Keratinocyte (primary cell): ENCODE measurements around the gene LMTK2. TPM values are rescaled to one million over a fixed set of nuclear protein-coding genes. Genes with fewer than 3 reads are reported as not detected.

Experiments
- DNase-seq: peaks from one replicate; pipeline ENCODE4 v3.0.0-alpha.2; 2011; ENCODE audit warnings: low read depth, missing footprints, low spot score
- FAIRE-seq: peaks from 2 replicates; lab custom pipeline; 2011; peaks lifted over from hg19 to GRCh38; lab: Jason Lieb, UNC
- H2AFZ ChIP-seq: 2 replicates; pipeline ENCODE4 v1.6.0; 2012; ENCODE audit warnings: low read length, control low read depth, inconsistent platforms; ENCODE audit not compliant: control insufficient read depth
- H3K27ac ChIP-seq: 2 replicates; pipeline ENCODE4 v1.5.1; 2011; ENCODE audit warnings: low read length; ENCODE audit not compliant: control insufficient read depth, insufficient read depth
- H3K27me3 ChIP-seq: 3 replicates; pipeline ENCODE4 v1.6.0; 2011; ENCODE audit warnings: low read length; ENCODE audit not compliant: control insufficient read depth, insufficient read depth; ENCODE audit errors: extremely low read depth
- H3K36me3 ChIP-seq, 2 experiments: 2 replicates in 1 of 2; 3 replicates in 1 of 2; pipeline ENCODE4 v1.5.1; 2011; ENCODE audit warnings: low read length in 2 of 2, mild to moderate bottlenecking in 1 of 2; ENCODE audit not compliant: control insufficient read depth in 2 of 2, insufficient read depth in 2 of 2; ENCODE audit errors: extremely low read depth in 1 of 2
- H3K4me1 ChIP-seq: 3 replicates; pipeline ENCODE4 v1.5.1; 2011; ENCODE audit warnings: low read length; ENCODE audit not compliant: control insufficient read depth, insufficient read depth; ENCODE audit errors: extremely low read depth
- H3K4me2 ChIP-seq: 3 replicates; pipeline ENCODE4 v1.6.0; 2011; ENCODE audit warnings: low read depth, low read length; ENCODE audit not compliant: control insufficient read depth, insufficient read depth; ENCODE audit errors: extremely low read depth
- H3K4me3 ChIP-seq, 3 experiments: fragments of 200-600 bp in 1 of 3; sonication (generic) in 1 of 3; 2 replicates in 2 of 3; 3 replicates in 1 of 3; pipeline ENCODE4 v1.5.1; 2011 to 2016; ENCODE audit warnings: low read length in 3 of 3, mild to moderate bottlenecking in 3 of 3, control low read depth in 2 of 3, inconsistent platforms in 1 of 3, low read depth in 1 of 3, mixed read lengths in 1 of 3, mixed run types in 1 of 3, moderate library complexity in 1 of 3; ENCODE audit not compliant: control insufficient read depth in 2 of 3, insufficient read depth in 2 of 3; ENCODE audit errors: extremely low read depth in 1 of 3
- H3K79me2 ChIP-seq: 2 replicates; pipeline ENCODE4 v1.6.0; 2012; ENCODE audit warnings: low read length; ENCODE audit not compliant: control insufficient read depth, insufficient read depth
- H3K9ac ChIP-seq: 3 replicates; pipeline ENCODE4 v1.6.0; 2011; ENCODE audit warnings: low read length; ENCODE audit not compliant: control insufficient read depth, insufficient read depth; ENCODE audit errors: extremely low read depth
- H3K9me1 ChIP-seq: 3 replicates; pipeline ENCODE4 v1.6.0; 2011; ENCODE audit warnings: low read length; ENCODE audit not compliant: control insufficient read depth, insufficient read depth; ENCODE audit errors: extremely low read depth
- H3K9me3 ChIP-seq: 2 replicates; pipeline ENCODE4 v1.5.1; 2012; ENCODE audit warnings: low read depth, low read length; ENCODE audit not compliant: control insufficient read depth
- H4K20me1 ChIP-seq: 3 replicates; pipeline ENCODE4 v1.6.0; 2011; ENCODE audit warnings: low read length; ENCODE audit not compliant: control insufficient read depth, insufficient read depth; ENCODE audit errors: extremely low read depth
- CTCF ChIP-seq, 3 experiments: IDR thresholded peaks in 1 of 3; conservative IDR thresholded peaks in 1 of 3; optimal IDR thresholded peaks in 1 of 3; 2 replicates in 2 of 3; 3 replicates in 1 of 3; pipeline versions ENCODE3 to v1.5.1; 2011; ENCODE audit warnings: low read length in 3 of 3, mild to moderate bottlenecking in 3 of 3, moderate library complexity in 2 of 3, control low read depth in 1 of 3, inconsistent platforms in 1 of 3; ENCODE audit not compliant: insufficient read depth in 2 of 3; ENCODE audit errors: extremely low read depth in 1 of 3
- EZH2 ChIP-seq: IDR thresholded peaks from one replicate; pipeline ENCODE4 v1.6.1; 2012; ENCODE audit warnings: inconsistent platforms, mild to moderate bottlenecking, low read length, moderate library complexity
- dilution Hi-C: fragments of 300-500 bp; cut with MboI; formaldehyde crosslinking; loops from one replicate; pipeline ENCODE4 v1.7.0; 2020; ENCODE audit warnings: low sequenced_read_pairs; ENCODE audit not compliant: extremely low pct_ligation_motif_present
- polyA plus RNA-seq, 5 experiments: library from polyadenylated mRNA; depleted of rRNA in 3 of 5; stranded (reverse) in 3 of 5; stranded (forward) in 1 of 5; unstranded in 1 of 5; fragments of >200 nt; gene quantifications; 1 replicate in 1 of 5; 2 replicates in 3 of 5; 3 replicates in 1 of 5; pipeline versions ENCODE4 v1.2.1 to v1.2.3, GENCODE V29; 2011 to 2012; ENCODE audit warnings: missing spikeins in 2 of 5, low read depth in 1 of 5, low replicate concordance in 1 of 5

The LMTK2 gene
- polyA plus RNA-seq, 1 donor (not counting 4 experiments of a cell fraction or from before 2014, with no cell fraction given): 6.6 TPM

- FAIRE-seq: no peak
- DNase-seq: no peak
- no peak overlapping the region for H3K27ac ChIP-seq
- no peak overlapping the region for H3K4me2 ChIP-seq
- H3K9me1 ChIP-seq: no peaks in the 10 kb centered on the region
- H2AFZ ChIP-seq: no peak overlapping the region
- H3K4me3 ChIP-seq: no peak overlapping the region
- dilution Hi-C loops: no loop called here
- H3K9me3 ChIP-seq: no peaks in the 10 kb centered on the region
- H3K9ac ChIP-seq: no peak overlapping the region
- H3K4me1 ChIP-seq: peaks cover 3% of the 10 kb centered on the region
- H4K20me1 ChIP-seq: no peaks in the 10 kb centered on the region
- peaks cover 0 to 7% of the 10 kb centered on the region in 2 experiments for H3K36me3 ChIP-seq
- no peaks in the 10 kb centered on the region for H3K79me2 ChIP-seq
- no peaks in the 10 kb centered on the region for H3K27me3 ChIP-seq
- TF ChIP-seq EZH2 (no peak), CTCF (optimal IDR thresholded peaks at IDR 0.05 in 1 of 3, IDR thresholded peaks at IDR 0.05 in 1 of 3, conservative IDR thresholded peaks at IDR 0.05 in 1 of 3; ENCODE audit: extremely low read depth in 1 of 3, insufficient read depth in 2 of 3, low read length in 3 of 3) (no peak)
Measured at GRCh38 chr7:98185101-98185500, 78.4 kb downstream of the LMTK2 start.

GRCh38 chr7:98186452-98187137 is 79.9 kb downstream of the LMTK2 start:
- Histone ChIP-seq H3K4me1 (peaks cover 3% of the 10 kb centered on the region), H3K27me3 (no peaks in the 10 kb centered on the region), H3K4me3 (no peak overlapping the region), H2AFZ (no peak overlapping the region), H3K9me3 (no peaks in the 10 kb centered on the region), H3K27ac (peak overlapping the region; percentile 13), H3K9ac (no peak overlapping the region), H3K4me2 (no peak overlapping the region), H3K9me1 (no peaks in the 10 kb centered on the region), H3K36me3 (peaks cover 0 to 10% of the 10 kb centered on the region in 2 experiments), H3K79me2 (no peaks in the 10 kb centered on the region), H4K20me1 (no peaks in the 10 kb centered on the region)
- FAIRE-seq (no peak), DNase-seq (no peak)
- dilution Hi-C loops: no loop called here
- TF ChIP-seq CTCF (optimal IDR thresholded peaks at IDR 0.05 in 1 of 3, IDR thresholded peaks at IDR 0.05 in 1 of 3, conservative IDR thresholded peaks at IDR 0.05 in 1 of 3; ENCODE audit: extremely low read depth in 1 of 3, insufficient read depth in 2 of 3, low read length in 3 of 3): no peak
- no peak for TF ChIP-seq EZH2
